Retina (tissue), 1 donor: Measurements from ENCODE around the gene APEX1.

Experiments
- DNase-seq: peaks from one replicate; pipeline ENCODE4 v3.0.0-alpha.2; 2016

Gene APEX1

GRCh38 chr14:20454516-20455354 is at the start of gene APEX1, which contains the start of gene OSGEP:
Gene APEX1 (plus strand): TSS chr14:20455226. CDS start chr14:20455646, 420 bp downstream.
Gene OSGEP (minus strand): TSS chr14:20454812. CDS start chr14:20454683, 129 bp downstream.
- peak; percentile 99 for DNase-seq

GRCh38 chr14:20409226-20409625 is 45.8 kb upstream of the APEX1 start:
- no peak for DNase-seq

GRCh38 chr14:20412411-20412810 is 42.6 kb upstream of the APEX1 start:
- no peak for DNase-seq

DNA sequence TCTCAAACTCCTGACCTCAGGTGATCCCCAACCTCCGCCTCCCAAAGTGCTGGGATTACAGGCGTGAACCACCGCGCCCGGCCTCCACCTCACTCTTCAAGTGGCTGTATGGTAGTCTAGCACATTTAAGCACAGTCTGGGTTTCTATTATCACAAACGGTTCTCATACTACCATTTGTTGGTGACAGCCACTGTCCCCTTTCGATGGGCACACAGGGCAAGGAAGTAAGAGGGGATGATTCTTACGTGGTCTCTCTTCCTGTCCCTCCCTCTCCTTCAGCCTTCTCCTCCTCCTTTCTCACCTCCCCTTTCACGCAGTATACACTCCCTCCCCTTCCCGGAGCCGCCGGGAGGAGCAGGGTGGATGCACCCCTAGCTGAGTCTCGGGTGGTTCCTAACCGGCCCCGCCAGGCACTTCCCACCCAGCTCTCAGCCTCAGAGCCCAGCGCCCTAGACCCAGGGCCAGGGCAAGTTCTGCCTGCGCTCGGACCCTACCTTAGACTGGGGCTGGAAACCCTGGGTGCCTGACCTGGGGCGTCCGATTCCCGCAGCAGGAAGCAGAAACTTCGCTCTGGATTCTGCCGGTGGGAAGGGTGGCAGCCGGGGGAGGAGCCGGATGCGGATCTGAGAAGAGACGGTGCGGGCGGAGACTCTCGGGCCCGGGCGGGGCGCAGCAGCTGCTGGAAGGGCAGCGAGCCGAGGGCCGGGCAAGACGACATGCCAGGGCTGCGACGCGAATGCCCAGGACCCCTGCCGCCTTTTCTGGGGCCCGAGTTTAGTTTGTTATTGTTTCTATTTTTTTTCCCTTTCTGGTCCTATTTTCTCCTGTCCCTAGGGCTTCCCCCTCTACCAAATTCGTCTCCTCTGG is 41.9 kb upstream of the APEX1 start, which contains the start of gene TEP1:
Gene TEP1, minus strand, starts transcription at position 626 of the 868 bp plus-strand sequence. CDS start 5,062 bp downstream, outside the sequence.
- DNase-seq, result peak; percentile 92

DNA sequence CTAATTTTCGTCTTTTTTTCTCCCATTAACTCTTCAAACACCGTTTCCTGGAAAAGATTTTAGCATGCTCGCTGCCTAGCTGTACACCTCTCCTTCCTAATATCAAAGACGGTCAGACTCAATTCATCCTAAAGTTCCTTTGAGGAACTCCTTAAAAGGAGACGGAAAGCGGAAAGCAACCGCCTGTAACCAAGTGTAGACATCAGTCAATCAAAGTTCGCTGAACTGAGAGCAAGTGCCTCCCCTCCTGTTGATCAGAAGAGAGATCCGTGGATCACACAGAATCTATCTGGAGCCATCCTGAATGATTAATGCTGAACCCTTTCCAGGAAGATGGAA is 41.3 kb upstream of the APEX1 start:
- no peak for DNase-seq

DNA sequence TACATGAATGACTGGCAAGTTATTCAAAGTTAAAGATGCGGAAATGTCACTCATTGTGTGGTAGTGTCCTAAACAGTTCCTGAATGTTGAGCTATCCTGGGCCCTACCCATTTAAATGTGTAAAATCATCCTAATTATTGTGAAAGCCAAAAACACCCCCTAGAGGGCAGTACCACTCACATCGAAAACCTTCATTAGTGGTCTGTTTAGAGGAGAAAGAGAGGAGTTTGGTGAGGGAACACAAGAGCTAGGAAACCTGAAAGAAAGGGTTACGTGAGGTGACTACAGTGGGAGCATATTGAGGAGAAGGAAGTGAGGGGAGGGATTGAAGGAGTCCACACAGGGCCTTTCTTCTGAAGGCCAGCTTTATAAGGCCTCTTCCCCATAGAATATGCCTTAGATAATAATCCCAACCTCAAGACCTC is 39.2 kb upstream of the APEX1 start:
- DNase-seq, result peak; percentile 32

- no peak for DNase-seq
Observed at GRCh38 chr14:20416223-20416622, 38.8 kb upstream of the APEX1 start.

DNA sequence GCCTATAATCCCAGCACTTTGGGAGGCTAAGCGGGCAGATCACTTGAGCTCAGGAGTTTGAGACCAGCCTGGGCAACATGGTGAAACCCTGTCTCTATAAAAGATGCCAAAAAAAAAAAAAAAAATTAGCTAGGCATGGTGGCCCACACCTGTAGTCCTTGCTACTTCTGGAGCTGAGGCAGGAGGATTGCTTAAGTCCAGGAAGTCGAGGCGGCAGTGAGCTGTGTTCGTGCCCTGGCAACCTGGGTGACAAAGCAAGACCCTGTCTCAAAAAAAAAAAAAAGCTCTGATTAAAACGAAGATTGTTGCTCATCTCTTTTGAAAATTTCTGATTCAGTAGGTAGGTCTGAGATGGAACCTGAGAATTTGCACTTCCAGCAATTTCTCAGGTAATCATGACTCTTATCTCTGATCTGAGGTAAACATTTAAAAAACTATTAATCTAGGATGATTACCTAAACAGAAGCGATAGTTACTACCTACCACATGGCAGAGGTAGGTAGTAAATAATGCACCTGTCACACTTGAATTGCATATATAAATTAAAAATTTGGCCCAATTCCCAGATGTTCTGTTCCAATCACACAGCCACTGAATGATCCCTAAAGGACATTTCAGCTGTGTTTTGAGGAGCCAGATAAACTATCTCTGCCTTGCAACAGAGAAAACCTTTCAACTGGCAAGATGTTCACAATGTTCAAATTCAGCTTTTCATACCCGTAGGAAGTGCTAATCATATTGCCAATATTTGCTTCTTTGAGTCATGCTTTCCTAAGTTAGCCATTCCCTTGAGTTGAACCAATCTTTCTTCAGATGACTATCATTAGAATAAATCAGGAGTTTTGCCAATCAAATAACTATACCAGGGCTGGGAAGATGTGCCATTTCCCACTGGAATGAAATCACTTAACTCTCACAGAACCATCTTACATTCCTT is 37.5 kb upstream of the APEX1 start:
- DNase-seq, result no peak

DNA sequence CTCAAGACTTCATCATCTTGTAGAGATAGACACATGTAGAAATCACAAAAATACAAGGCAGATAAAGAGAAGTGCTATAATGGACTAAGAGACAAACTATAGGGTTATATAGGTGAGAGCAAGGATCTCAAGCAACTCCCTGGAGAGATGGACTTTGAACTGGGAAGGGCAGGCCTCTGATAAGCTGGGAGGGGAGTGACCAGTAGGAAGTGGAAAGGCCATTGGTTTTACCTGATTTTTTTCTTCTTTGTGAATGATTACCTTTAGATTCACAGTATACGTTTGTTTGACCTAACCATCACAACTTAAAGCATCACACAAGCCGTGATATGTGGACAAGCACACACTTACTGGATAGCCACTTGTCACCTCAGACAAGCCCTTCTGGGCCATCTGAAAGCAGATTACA is 36.5 kb upstream of the APEX1 start:
- no peak for DNase-seq

DNA sequence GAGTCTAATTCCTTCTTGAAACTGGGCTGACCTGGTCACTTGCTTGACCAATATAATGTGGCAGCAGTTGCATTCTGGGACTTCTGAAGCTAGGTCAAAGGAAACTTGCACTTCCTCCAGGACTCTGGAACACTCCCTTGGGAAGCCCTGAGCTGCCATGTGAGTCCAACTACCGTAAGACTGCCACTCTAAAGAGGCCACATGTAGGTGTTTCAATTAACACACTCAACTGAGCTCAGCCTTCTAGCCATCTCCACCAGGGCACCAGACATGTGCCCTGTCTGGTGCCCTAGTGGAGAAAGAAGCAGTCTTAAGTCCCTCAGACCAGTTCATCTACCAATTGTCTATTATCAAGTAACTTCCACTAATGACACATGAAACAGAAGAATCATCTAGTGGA is 35.6 kb upstream of the APEX1 start:
- DNase-seq, result no peak

DNA sequence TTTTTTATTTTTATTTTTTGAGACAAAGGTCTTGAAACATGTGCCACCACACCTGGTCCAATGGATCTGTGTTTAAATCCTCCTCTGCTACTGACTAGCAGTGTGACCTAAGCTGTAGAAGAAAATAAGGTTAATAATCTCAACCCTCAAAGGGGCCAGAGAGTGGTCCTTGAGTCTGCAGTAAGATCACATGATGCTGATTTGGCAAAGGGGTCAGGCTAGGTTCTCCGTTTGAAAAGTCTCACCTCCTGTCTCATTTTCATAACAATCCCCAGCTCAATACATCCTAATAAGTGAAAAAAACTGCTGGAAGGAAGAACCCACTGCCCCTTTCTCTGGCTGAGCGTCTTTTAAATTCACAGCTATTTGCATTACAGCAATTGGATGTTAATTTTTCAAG is 33.8 kb upstream of the APEX1 start:
- no peak for DNase-seq

GRCh38 chr14:20422886-20423285 is 32.1 kb upstream of the APEX1 start:
- no peak for DNase-seq

- DNase-seq, result no peak
Observed at GRCh38 chr14:20424851-20425250, 30.2 kb upstream of the APEX1 start.

DNA sequence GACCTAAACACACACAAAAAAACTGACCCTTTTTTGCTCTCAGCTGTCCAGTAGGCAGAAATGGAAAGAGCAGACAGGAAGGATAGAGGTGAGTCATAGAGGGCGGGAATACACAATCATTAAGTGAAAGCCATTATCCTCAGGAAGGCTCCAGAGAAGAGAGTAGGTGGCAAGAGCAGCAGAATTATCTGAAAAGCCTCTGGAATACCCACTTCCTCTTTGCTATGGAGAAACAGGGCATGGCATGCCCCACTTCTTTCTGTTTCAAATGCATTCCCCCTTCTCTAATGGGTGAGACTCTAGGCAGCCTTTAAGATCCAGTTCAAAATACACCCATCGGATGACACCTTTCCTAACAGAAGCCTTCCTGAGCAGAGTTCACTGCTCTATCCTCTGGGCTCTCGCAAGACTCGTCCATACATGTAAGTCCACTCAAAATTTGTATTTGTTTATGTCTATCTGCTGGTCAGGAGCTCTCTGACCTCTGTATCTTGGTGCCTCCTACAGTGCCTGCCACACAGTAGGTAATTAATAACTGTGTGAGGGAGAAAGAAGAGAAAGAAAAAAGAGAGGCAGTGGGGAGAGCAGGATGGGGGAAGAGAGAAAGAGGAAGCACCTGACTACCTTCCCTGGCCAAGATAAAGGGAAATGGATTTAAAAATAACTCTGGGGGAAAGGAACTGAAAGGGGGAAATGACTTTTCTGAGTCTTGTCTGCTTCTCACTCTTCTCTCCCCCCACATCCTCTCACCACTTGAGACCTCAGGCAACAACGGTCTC is 27.6 kb upstream of the APEX1 start:
- no peak for DNase-seq

DNA sequence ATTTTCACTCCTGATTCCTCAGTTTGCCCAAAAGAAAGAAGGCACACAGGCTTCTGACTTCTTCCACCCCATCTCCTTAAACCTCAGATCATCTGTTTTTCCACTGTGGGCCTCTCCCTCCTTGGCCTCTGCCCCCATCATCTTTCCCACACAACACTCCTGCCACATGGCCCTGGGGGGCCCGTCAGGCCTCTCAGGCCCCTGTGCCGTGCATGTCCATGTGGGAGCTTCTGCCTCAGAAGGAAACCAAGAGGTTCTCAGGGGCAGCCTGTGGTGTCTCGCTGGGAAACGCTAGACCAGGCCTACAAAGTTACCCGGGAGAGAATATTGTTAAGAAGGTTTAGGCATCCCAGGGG is 27.0 kb upstream of the APEX1 start:
- DNase-seq, result no peak

GRCh38 chr14:20428802-20429201 is 26.2 kb upstream of the APEX1 start:
- no peak for DNase-seq

- no peak for DNase-seq
Observed at GRCh38 chr14:20429801-20430669, 25.0 kb upstream of the APEX1 start.

- DNase-seq, result peak; percentile 79
Observed at GRCh38 chr14:20434701-20435581, 20.1 kb upstream of the APEX1 start.

GRCh38 chr14:20435582-20436362 is 19.3 kb upstream of the APEX1 start, which contains the start of gene KLHL33:
Gene KLHL33 (minus strand): TSS chr14:20436166. CDS start chr14:20435811, 355 bp downstream.
- no peak for DNase-seq
